IMR-90 (cell line): ENCODE results near the gene PAM. TPM values are rescaled to one million over a fixed set of nuclear protein-coding genes. Genes with fewer than 3 reads are reported as not detected.

Source experiments
- ATAC-seq: fragments of 200-7000 bp; cut with Tn5 transposase; 2 replicates; pipeline ENCODE4 v1.9.1; 2020; ENCODE audit warnings: low read depth, mild to moderate bottlenecking, moderate library complexity
- BruUV-seq: library from RNA; stranded (reverse); fragments of 400-500 nt; replicated peaks from 2 replicates; lab custom pipeline; 2021; lab: Mats Ljungman, UMichigan
- CTCF ChIA-PET: fragments of 300-600 bp; formaldehyde crosslinking; extraction: SDS; loops from one replicate; lab custom pipeline; 2021; ENCODE audit warnings: antibody characterized with exemption; lab: Yijun Ruan, JAX
- POLR2A ChIA-PET: fragments of 300-600 bp; sonication (Branson Sonifier 250); formaldehyde crosslinking; loops from one replicate; lab custom pipeline; 2022; ENCODE audit warnings: antibody characterized with exemption; ENCODE audit not compliant: unreplicated experiment; lab: Charles Lee
- DNase-seq: peaks from one replicate; pipeline ENCODE4 v3.0.0; 2013
- H2AFZ ChIP-seq: replicated peaks from 2 replicates; pipeline ENCODE3; 2013; ENCODE audit warnings: low read length, mild to moderate bottlenecking; ENCODE audit not compliant: poor library complexity
- H2AK5ac ChIP-seq: 2 replicates; pipeline ENCODE4 v1.6.1; 2013; ENCODE audit warnings: low read depth, low read length, inconsistent platforms
- H2AK9ac ChIP-seq: replicated peaks from 2 replicates; pipeline ENCODE3; 2013; ENCODE audit warnings: mild to moderate bottlenecking, low read depth, low read length, moderate library complexity; ENCODE audit not compliant: poor library complexity
- H2BK120ac ChIP-seq: 2 replicates; pipeline ENCODE4 v1.6.1; 2013; ENCODE audit warnings: low read depth, low read length, inconsistent platforms
- H2BK15ac ChIP-seq: 3 replicates; pipeline ENCODE4 v1.6.1; 2013; ENCODE audit warnings: low read depth, low read length, inconsistent platforms
- H2BK20ac ChIP-seq: 2 replicates; pipeline ENCODE4 v1.6.1; 2013; ENCODE audit warnings: low read depth, mild to moderate bottlenecking, inconsistent platforms, low read length, moderate library complexity
- H2BK5ac ChIP-seq: 2 replicates; pipeline ENCODE4 v1.6.1; 2013; ENCODE audit warnings: mild to moderate bottlenecking, low read depth, low read length, inconsistent platforms; ENCODE audit not compliant: poor library complexity, severe bottlenecking
- H3K14ac ChIP-seq: replicated peaks from 2 replicates; pipeline ENCODE4 v1.6.1; 2013; ENCODE audit warnings: low read depth, low read length, inconsistent platforms
- H3K18ac ChIP-seq: 2 replicates; pipeline ENCODE4 v1.6.1; 2013; ENCODE audit warnings: low read depth, low read length, control low read depth
- H3K23ac ChIP-seq: 2 replicates; pipeline ENCODE4 v1.6.1; 2013; ENCODE audit warnings: low read depth, low read length, inconsistent platforms
- H3K27ac ChIP-seq: 2 replicates; pipeline ENCODE4 v1.5.1; 2013; ENCODE audit warnings: mild to moderate bottlenecking, control low read depth, low read length; ENCODE audit not compliant: insufficient read depth
- H3K27me3 ChIP-seq: 2 replicates; pipeline ENCODE4 v1.6.1; 2013; ENCODE audit warnings: low read length; ENCODE audit not compliant: control insufficient read depth, insufficient read depth
- H3K36me3 ChIP-seq: 2 replicates; pipeline ENCODE4 v1.6.1; 2013; ENCODE audit warnings: low read length, mixed read lengths; ENCODE audit not compliant: control insufficient read depth, insufficient read depth
- H3K4ac ChIP-seq: 2 replicates; pipeline ENCODE4 v1.6.1; 2013; ENCODE audit warnings: low read depth, low read length, inconsistent platforms
- H3K4me1 ChIP-seq: 2 replicates; pipeline ENCODE4 v1.6.1; 2013; ENCODE audit warnings: low read length, mixed read lengths; ENCODE audit not compliant: control insufficient read depth, insufficient read depth
- H3K4me2 ChIP-seq: 2 replicates; pipeline ENCODE4 v1.6.1; 2013; ENCODE audit warnings: low read depth, mild to moderate bottlenecking, control low read depth, low read length, moderate library complexity
- H3K4me3 ChIP-seq: 2 replicates; pipeline ENCODE4 v1.5.1; 2013; ENCODE audit warnings: low read depth, mild to moderate bottlenecking, control low read depth, low read length, moderate library complexity; ENCODE audit not compliant: insufficient read depth
- H3K56ac ChIP-seq: 2 replicates; pipeline ENCODE4 v1.6.1; 2013; ENCODE audit warnings: low read length, inconsistent platforms; ENCODE audit not compliant: insufficient read depth; ENCODE audit errors: extremely low read depth
- H3K79me1 ChIP-seq, 2 experiments: 2 replicates each; pipeline ENCODE4 v1.6.1; 2013; ENCODE audit warnings: low read length in 2 of 2, inconsistent platforms in 1 of 2, low read depth in 1 of 2
- H3K9ac ChIP-seq: 2 replicates; pipeline ENCODE4 v1.6.1; 2013; ENCODE audit warnings: low read depth, low read length, control low read depth
- H3K9me1 ChIP-seq: 2 replicates; pipeline ENCODE4 v1.6.1; 2013; ENCODE audit warnings: low read length, inconsistent platforms; ENCODE audit not compliant: insufficient read depth
- H3K9me3 ChIP-seq: 2 replicates; pipeline ENCODE4 v1.6.1; 2013; ENCODE audit warnings: low read length; ENCODE audit not compliant: control insufficient read depth, insufficient read depth
- H4K20me1 ChIP-seq: 2 replicates; pipeline ENCODE4 v1.6.1; 2013; ENCODE audit warnings: low read length, inconsistent platforms; ENCODE audit not compliant: insufficient read depth
- H4K5ac ChIP-seq: 2 replicates; pipeline ENCODE4 v1.6.1; 2013; ENCODE audit warnings: mild to moderate bottlenecking, low read depth, low read length, control low read depth
- H4K8ac ChIP-seq, 2 experiments: 2 replicates each; pipeline ENCODE4 v1.6.1; 2013; ENCODE audit warnings: low read depth in 2 of 2, low read length in 2 of 2, control low read depth in 1 of 2, inconsistent platforms in 1 of 2
- H4K91ac ChIP-seq: 2 replicates; pipeline ENCODE4 v1.6.1; 2013; ENCODE audit warnings: low read depth, low read length, inconsistent platforms; ENCODE audit not compliant: insufficient read depth
- BHLHE40 ChIP-seq: fragments of 150-350 bp; IDR thresholded peaks from 2 replicates; pipeline ENCODE4 v1.6.1; 2016; ENCODE audit warnings: mild to moderate bottlenecking, low read depth, low read length
- CEBPB ChIP-seq: IDR thresholded peaks from 2 replicates; pipeline ENCODE4 v1.6.1; 2012; ENCODE audit warnings: low read depth, low read length, improper control_type of control experiment
- CHD1 ChIP-seq: IDR thresholded peaks from 2 replicates; pipeline ENCODE4 v1.6.1; 2012; ENCODE audit warnings: low read depth, low read length, improper control_type of control experiment
- FOS ChIP-seq: fragments of 150-350 bp; IDR thresholded peaks from 2 replicates; pipeline ENCODE4 v1.6.1; 2016; ENCODE audit warnings: low read depth, low read length
- MAFK ChIP-seq: IDR thresholded peaks from 2 replicates; pipeline ENCODE4 v1.6.1; 2012; ENCODE audit warnings: low read depth, low read length, improper control_type of control experiment
- MAZ ChIP-seq: IDR thresholded peaks from 2 replicates; pipeline ENCODE4 v1.6.1; 2012; ENCODE audit warnings: low read depth, mild to moderate bottlenecking, low read length, improper control_type of control experiment, moderate library complexity, borderline replicate concordance
- MXI1 ChIP-seq: IDR thresholded peaks from 2 replicates; pipeline ENCODE4 v1.6.1; 2012; ENCODE audit warnings: low read depth, mild to moderate bottlenecking, low read length, moderate library complexity, borderline replicate concordance
- NFE2L2 ChIP-seq: fragments of 150-350 bp; IDR thresholded peaks from 2 replicates; pipeline ENCODE4 v1.6.1; 2016; ENCODE audit warnings: low read depth, mild to moderate bottlenecking, low read length
- POLR2A ChIP-seq: IDR thresholded peaks from 2 replicates; pipeline ENCODE4 v1.6.1; 2012; ENCODE audit warnings: mild to moderate bottlenecking, low read depth, low read length
- RAD21 ChIP-seq: IDR thresholded peaks from 2 replicates; pipeline ENCODE4 v1.6.1; 2012; ENCODE audit warnings: low read length, improper control_type of control experiment
- RCOR1 ChIP-seq: IDR thresholded peaks from 2 replicates; pipeline ENCODE4 v1.6.1; 2012; ENCODE audit warnings: mild to moderate bottlenecking, low read length, improper control_type of control experiment; ENCODE audit not compliant: insufficient replicate concordance
- RFX5 ChIP-seq: IDR thresholded peaks from 2 replicates; pipeline ENCODE4 v1.8.0; 2012; ENCODE audit warnings: low read depth, mild to moderate bottlenecking, low read length, moderate library complexity
- SMC3 ChIP-seq: fragments of 150-350 bp; IDR thresholded peaks from 2 replicates; pipeline ENCODE4 v1.6.1; 2016; ENCODE audit warnings: low read depth, mild to moderate bottlenecking, antibody characterized with exemption, low read length, moderate library complexity
- WGBS, 2 experiments: methylation state at CpG; one replicate each; pipeline versions ENCODE4 v1.1.5 to v1.1.7; 2013; ENCODE audit warnings: missing lambda C conversion rate in 2 of 2; ENCODE audit not compliant: insufficient read length in 1 of 2; ENCODE audit errors: extremely low coverage in 2 of 2; 5-methylcytosine and 5-hydroxymethylcytosine counted together
- dilution Hi-C: fragments of 300-500 bp; cut with HindIII; formaldehyde crosslinking; loops from one replicate; pipeline ENCODE4 v1.14.3; 2018; ENCODE audit warnings: low sequenced_read_pairs; ENCODE audit not compliant: unreplicated experiment
- in situ Hi-C: fragments of 300-500 bp; cut with MboI; formaldehyde crosslinking; loops from 3 replicates; pipeline ENCODE4 v1.14.3; 2019; ENCODE audit warnings: low sequenced_read_pairs, inconsistent platforms, mixed read lengths
- intact Hi-C: fragments of 100-400 bp; cut with micrococcal nuclease; formaldehyde crosslinking; loops from 2 replicates; pipeline ENCODE4 v1.10.0; 2022
- polyA plus RNA-seq, 3 experiments: library from polyadenylated mRNA; depleted of rRNA; stranded (reverse); fragments of >200 nt; gene quantifications; 2 replicates each; pipeline ENCODE4 v1.2.3, GENCODE V29; 2012; ENCODE audit warnings: low replicate concordance in 1 of 3
- total RNA-seq: library from RNA; depleted of rRNA; stranded (reverse); fragments of >200 nt; gene quantifications from 2 replicates; pipeline ENCODE4 v1.2.3, GENCODE V29; 2012
- TF ChIP-seq, protein P1 (sequence below): fragments of 150-350 bp; IDR thresholded peaks from 2 replicates; pipeline ENCODE4 v1.6.1; 2016; ENCODE audit warnings: low read depth, mild to moderate bottlenecking, low read length, moderate library complexity, borderline replicate concordance
- TF ChIP-seq, protein P2 (sequence below): fragments of 150-350 bp; IDR thresholded peaks from 2 replicates; pipeline ENCODE4 v1.6.1; 2017; ENCODE audit warnings: mild to moderate bottlenecking, antibody characterized with exemption, low read length, low read depth
- TF ChIP-seq, protein P3 (sequence below): conservative IDR thresholded peaks from 2 replicates; pipeline ENCODE4 v1.5.1; 2012; ENCODE audit warnings: mild to moderate bottlenecking, low read depth, low read length, improper control_type of control experiment

The PAM gene
- total and polyA plus RNA-seq, 2 of the 4 experiments (the other 2 are of a cell fraction): 115 to 179 TPM

DNA sequence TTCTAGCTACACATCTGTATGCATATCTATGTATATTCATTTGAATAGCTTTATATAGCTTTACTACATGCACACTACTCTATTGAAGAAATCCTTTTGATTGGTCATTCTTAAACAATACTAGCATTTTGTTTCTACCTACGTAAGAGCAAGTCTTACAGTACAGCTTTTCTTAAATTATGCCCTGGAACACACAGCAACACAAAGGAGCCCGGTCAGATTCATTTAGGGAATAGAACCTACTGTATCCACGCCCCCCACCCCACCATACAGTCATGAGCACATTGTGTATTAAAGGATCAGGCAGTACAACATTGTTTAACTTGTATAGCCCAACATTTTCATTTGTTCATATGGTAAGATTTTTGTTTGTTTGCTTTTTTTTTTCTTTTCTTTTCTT lies 202.0 kb downstream of the PAM start:
- H4K91ac ChIP-seq: no peak overlapping the region
- H4K5ac ChIP-seq: no peak overlapping the region
- no peak overlapping the region for H3K27ac ChIP-seq
- H3K79me1 ChIP-seq: peaks cover 0 to 9% of the 10 kb centered on the region in 2 experiments; a peak in 2 of 4 replicates
- ChIA-PET CTCF (interaction anchor here (1.1 kb wide), 1 partner anchor 14 kb away, joined by 3 read pairs; no protein-coding TSS in a partner anchor), POLR2A (no interaction called here)
- H2AK9ac ChIP-seq: no peak overlapping the region
- peaks cover 7% of the 10 kb centered on the region for H3K36me3 ChIP-seq
- H2BK20ac ChIP-seq: no peak overlapping the region
- no peak overlapping the region for H3K4me2 ChIP-seq
- ATAC-seq (no peak), DNase-seq (no peak)
- no peak overlapping the region for H3K9ac ChIP-seq
- H3K4ac ChIP-seq: no peak overlapping the region
- no peak overlapping the region for H4K8ac ChIP-seq
- peaks cover 4% of the 10 kb centered on the region; the same call in 1 of the 2 replicates for H3K4me1 ChIP-seq
- no peak overlapping the region for H2BK120ac ChIP-seq
- dilution Hi-C loops: no loop called here
- H3K23ac ChIP-seq: no peak overlapping the region
- no peak overlapping the region for H2BK15ac ChIP-seq
- no CpG with 5 or more reads among the region's 3 CpGs for WGBS, 2 experiments
- no peaks in the 10 kb centered on the region for H4K20me1 ChIP-seq
- intact Hi-C loops: loop anchor here (5.0 kb wide), 1 partner anchor 45 kb away; no protein-coding TSS in a partner anchor
- H3K9me3 ChIP-seq: no peaks in the 10 kb centered on the region
- H3K27me3 ChIP-seq: no peaks in the 10 kb centered on the region
- in situ Hi-C loops: no loop called here
- TF ChIP-seq NFE2L2: no peak
- TF ChIP-seq FOS: no peak
- TF ChIP-seq, protein P1, sequence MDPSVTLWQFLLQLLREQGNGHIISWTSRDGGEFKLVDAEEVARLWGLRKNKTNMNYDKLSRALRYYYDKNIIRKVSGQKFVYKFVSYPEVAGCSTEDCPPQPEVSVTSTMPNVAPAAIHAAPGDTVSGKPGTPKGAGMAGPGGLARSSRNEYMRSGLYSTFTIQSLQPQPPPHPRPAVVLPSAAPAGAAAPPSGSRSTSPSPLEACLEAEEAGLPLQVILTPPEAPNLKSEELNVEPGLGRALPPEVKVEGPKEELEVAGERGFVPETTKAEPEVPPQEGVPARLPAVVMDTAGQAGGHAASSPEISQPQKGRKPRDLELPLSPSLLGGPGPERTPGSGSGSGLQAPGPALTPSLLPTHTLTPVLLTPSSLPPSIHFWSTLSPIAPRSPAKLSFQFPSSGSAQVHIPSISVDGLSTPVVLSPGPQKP: no peak
- no peak for TF ChIP-seq MAFK
- no peak for TF ChIP-seq POLR2A
- TF ChIP-seq MXI1: no peak
- TF ChIP-seq CEBPB: no peak
- no peak for TF ChIP-seq MAZ
- TF ChIP-seq RCOR1: no peak
- TF ChIP-seq RAD21: no peak
- TF ChIP-seq, protein P2, sequence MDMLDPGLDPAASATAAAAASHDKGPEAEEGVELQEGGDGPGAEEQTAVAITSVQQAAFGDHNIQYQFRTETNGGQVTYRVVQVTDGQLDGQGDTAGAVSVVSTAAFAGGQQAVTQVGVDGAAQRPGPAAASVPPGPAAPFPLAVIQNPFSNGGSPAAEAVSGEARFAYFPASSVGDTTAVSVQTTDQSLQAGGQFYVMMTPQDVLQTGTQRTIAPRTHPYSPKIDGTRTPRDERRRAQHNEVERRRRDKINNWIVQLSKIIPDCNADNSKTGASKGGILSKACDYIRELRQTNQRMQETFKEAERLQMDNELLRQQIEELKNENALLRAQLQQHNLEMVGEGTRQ: no peak
- TF ChIP-seq, protein P3, sequence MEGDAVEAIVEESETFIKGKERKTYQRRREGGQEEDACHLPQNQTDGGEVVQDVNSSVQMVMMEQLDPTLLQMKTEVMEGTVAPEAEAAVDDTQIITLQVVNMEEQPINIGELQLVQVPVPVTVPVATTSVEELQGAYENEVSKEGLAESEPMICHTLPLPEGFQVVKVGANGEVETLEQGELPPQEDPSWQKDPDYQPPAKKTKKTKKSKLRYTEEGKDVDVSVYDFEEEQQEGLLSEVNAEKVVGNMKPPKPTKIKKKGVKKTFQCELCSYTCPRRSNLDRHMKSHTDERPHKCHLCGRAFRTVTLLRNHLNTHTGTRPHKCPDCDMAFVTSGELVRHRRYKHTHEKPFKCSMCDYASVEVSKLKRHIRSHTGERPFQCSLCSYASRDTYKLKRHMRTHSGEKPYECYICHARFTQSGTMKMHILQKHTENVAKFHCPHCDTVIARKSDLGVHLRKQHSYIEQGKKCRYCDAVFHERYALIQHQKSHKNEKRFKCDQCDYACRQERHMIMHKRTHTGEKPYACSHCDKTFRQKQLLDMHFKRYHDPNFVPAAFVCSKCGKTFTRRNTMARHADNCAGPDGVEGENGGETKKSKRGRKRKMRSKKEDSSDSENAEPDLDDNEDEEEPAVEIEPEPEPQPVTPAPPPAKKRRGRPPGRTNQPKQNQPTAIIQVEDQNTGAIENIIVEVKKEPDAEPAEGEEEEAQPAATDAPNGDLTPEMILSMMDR: no peak
- no peak for TF ChIP-seq BHLHE40
- no peak for TF ChIP-seq SMC3
- TF ChIP-seq RFX5: no peak
- no peak for TF ChIP-seq CHD1
- no peak overlapping the region for H3K18ac ChIP-seq
- no peak overlapping the region for H3K14ac ChIP-seq
- no peaks in the 10 kb centered on the region for H3K9me1 ChIP-seq
- no peak overlapping the region for H3K4me3 ChIP-seq
- H2AK5ac ChIP-seq: no peak overlapping the region
- no peak overlapping the region for H2BK5ac ChIP-seq
- H2AFZ ChIP-seq: no peak overlapping the region
- no TSS peak for BruUV-seq
- no peak overlapping the region for H3K56ac ChIP-seq
